ENCODE measurements around the gene SORBS1.

GRCh38 chr10:95352684-95353083 is 208.5 kb downstream of the SORBS1 start:
- TF ChIP-seq FOXM1 (IDR thresholded peaks at IDR 0.05; ENCODE audit: borderline replicate concordance, low read depth), result no peak
- TF ChIP-seq EP300 (IDR thresholded peaks at IDR 0.05; ENCODE audit: borderline replicate concordance), result no peak
- TF ChIP-seq TAF1 (IDR thresholded peaks at IDR 0.05; ENCODE audit: low read depth), result no peak

Data from Ishikawa (cell line).